Stomach (tissue), 9 donors: ENCODE measurements around the gene INSL6. TPM values are rescaled to one million over a fixed set of nuclear protein-coding genes. Genes with fewer than 3 reads are reported as not detected.
"Not testable (repeated sequence)": the region's sequence is repeated elsewhere in the genome, so short reads cannot be mapped to it uniquely, and the experiment has no call there.

Source experiments
- DNase-seq, 2 donors: peaks; one replicate each; pipeline versions ENCODE4 v3.0.0 to v3.0.0-alpha.2; 2013 to 2019
- H3K27ac ChIP-seq, 5 donors: fragments of 200-600 bp in 4 of 5; sonication (generic) in 4 of 5; one replicate each; pipeline ENCODE4 v1.5.1; 2013 to 2019; ENCODE audit warnings: mild to moderate bottlenecking in 1 of 5, moderate library complexity in 1 of 5
- H3K27me3 ChIP-seq, 3 donors: fragments of 200-600 bp; sonication (generic); one replicate each; pipeline ENCODE4 v1.5.1; 2017 to 2019; ENCODE audit warnings: mixed run types in 1 of 3
- H3K36me3 ChIP-seq, 4 donors: fragments of 200-600 bp; sonication (generic); 1 replicate in 3 of 4; 2 replicates in 1 of 4; pipeline ENCODE4 v1.5.1; 2016 to 2019
- H3K4me1 ChIP-seq, 4 donors: fragments of 200-600 bp; sonication (generic); one replicate each; pipeline ENCODE4 v1.5.1; 2016 to 2019
- H3K4me3 ChIP-seq, 4 donors: fragments of 200-600 bp; sonication (generic) in 3 of 4; one replicate each; pipeline ENCODE4 v1.5.1; 2016 to 2019; ENCODE audit warnings: mild to moderate bottlenecking in 1 of 4
- H3K9me3 ChIP-seq, 4 donors: fragments of 200-600 bp; sonication (generic); one replicate each; pipeline ENCODE4 v1.5.1; 2016 to 2019
- CTCF ChIP-seq, 7 experiments: fragments of 450-650 bp in 4 of 7; fragments of 200-600 bp in 3 of 7; sonication (generic) in 3 of 7; IDR thresholded peaks; one replicate each; pipeline ENCODE4 v1.5.1; 2016 to 2019; ENCODE audit warnings: antibody characterized with exemption in 7 of 7, control low read depth in 2 of 7, mild to moderate bottlenecking in 1 of 7
- EP300 ChIP-seq: sonication (generic); formaldehyde crosslinking; IDR thresholded peaks from one replicate; pipeline ENCODE4 v1.6.1; 2017; ENCODE audit warnings: antibody characterized with exemption
- POLR2A ChIP-seq, 4 donors: fragments of 450-650 bp; IDR thresholded peaks; one replicate each; pipeline ENCODE4 v1.6.1; 2016; ENCODE audit warnings: antibody characterized with exemption in 4 of 4, control low read depth in 2 of 4, mild to moderate bottlenecking in 1 of 4, moderate library complexity in 1 of 4
- POLR2AphosphoS5 ChIP-seq, 3 donors: sonication (generic); formaldehyde crosslinking; IDR thresholded peaks; one replicate each; pipeline ENCODE4 v1.6.1; 2016; ENCODE audit warnings: antibody characterized with exemption in 3 of 3
- WGBS, 5 donors: extraction: QIAGEN DNeasy Blood & Tissue Kit in 3 of 5; methylation state at CpG; one replicate each; pipeline versions ENCODE4 v1.1.5 to v1.1.7; 2013 to 2018; 5-methylcytosine and 5-hydroxymethylcytosine counted together
- intact Hi-C: fragments of 100-400 bp; cut with DNase I; formaldehyde crosslinking; loops from one replicate; pipeline ENCODE4 v1.15.1; 2023; ENCODE audit warnings: low total_unique reads
- polyA plus RNA-seq, 3 donors: library from polyadenylated mRNA; stranded (reverse); fragments of 200-250 nt; gene quantifications; one replicate each; pipeline ENCODE4 v1.2.3, GENCODE V29; 2013
- total RNA-seq, 5 donors: library from RNA; depleted of rRNA; stranded (reverse); fragments of >200 nt; gene quantifications; one replicate each; pipeline versions ENCODE4 v1.1.0 to v1.2.3, GENCODE V29; 2014 to 2016
- donor health status: healthy with polysubstance abuse.
- donor health status: Bipolar disorder and iron deficiency.
- donor health status: healthy.

The INSL6 gene
- total and polyA plus RNA-seq, 8 donors = not detected

GRCh38 chr9:5191985-5192384, 6.5 kb upstream of the INSL6 start:
- Histone ChIP-seq H3K27me3 (peaks cover 0 to 5% (median 0%) of the 10 kb centered on the region in 3 donors), H3K36me3 (no peaks in the 10 kb centered on the region), H3K27ac (no peak overlapping the region), H3K4me3 (no peak overlapping the region), H3K4me1 (no peaks in the 10 kb centered on the region), H3K9me3 (no peaks in the 10 kb centered on the region)
- 71 to 85% (median 77%) methylated on average over 3 of the region's 3 CpGs for WGBS, 5 donors
- intact Hi-C loops = no loop called here
- TF ChIP-seq EP300 = no peak
- TF ChIP-seq POLR2A (IDR thresholded peaks at IDR 0.05) = no peak
- no peak for TF ChIP-seq POLR2AphosphoS5 (IDR thresholded peaks at IDR 0.05)
- TF ChIP-seq CTCF (IDR thresholded peaks at IDR 0.05) = no peak
- DNase-seq = no peak

- H3K36me3 ChIP-seq = no peaks in the 10 kb centered on the region
- TF ChIP-seq CTCF (IDR thresholded peaks at IDR 0.05) = no peak
- TF ChIP-seq POLR2AphosphoS5 (IDR thresholded peaks at IDR 0.05) = no peak
- TF ChIP-seq POLR2A (IDR thresholded peaks at IDR 0.05) = no peak
- TF ChIP-seq EP300 = no peak
- no peaks in the 10 kb centered on the region for H3K9me3 ChIP-seq
- 75 to 82% (median 80%) methylated on average over 10 of the region's 10 CpGs for WGBS, 5 donors
- DNase-seq = no peak
- H3K27me3 ChIP-seq = peaks cover 0 to 5% (median 0%) of the 10 kb centered on the region in 3 donors
- H3K4me1 ChIP-seq = no peaks in the 10 kb centered on the region
- H3K4me3 ChIP-seq = no peak overlapping the region
- intact Hi-C loops = no loop called here
- no peak overlapping the region for H3K27ac ChIP-seq
Observed at GRCh38 chr9:5188060-5188984, 2.9 kb upstream of the INSL6 start.

GRCh38 chr9:5186416-5187169, 1.2 kb upstream of the INSL6 start:
- Histone ChIP-seq H3K27ac (no peak overlapping the region), H3K4me3 (no peak overlapping the region), H3K27me3 (peaks cover 0 to 5% (median 0%) of the 10 kb centered on the region in 3 donors), H3K9me3 (no peaks in the 10 kb centered on the region), H3K4me1 (no peaks in the 10 kb centered on the region), H3K36me3 (no peaks in the 10 kb centered on the region)
- WGBS, 5 donors = 19 to 29% (median 25%) methylated on average over 8 of the region's 8 CpGs
- DNase-seq = peak; percentile 59 to 86
- intact Hi-C loops = no loop called here
- no peak for TF ChIP-seq POLR2AphosphoS5 (IDR thresholded peaks at IDR 0.05)
- peak in 5 of 7 experiments; percentile 36 to 81 (median 65) for TF ChIP-seq CTCF (IDR thresholded peaks at IDR 0.05)
- TF ChIP-seq POLR2A (IDR thresholded peaks at IDR 0.05) = no peak
- no peak for TF ChIP-seq EP300

- peaks cover 0 to 6% (median under 1%) of the 10 kb centered on the region in 4 donors for H3K9me3 ChIP-seq
- no peaks in the 10 kb centered on the region for H3K4me1 ChIP-seq
- WGBS, 5 donors = 88 to 97% (median 90%) methylated on average over 2 of the region's 2 CpGs
- no peak overlapping the region for H3K27ac ChIP-seq
- H3K36me3 ChIP-seq = no peaks in the 10 kb centered on the region
- H3K27me3 ChIP-seq = peaks cover 0 to 5% (median 0%) of the 10 kb centered on the region in 3 donors
- intact Hi-C loops = no loop called here
- no peak for DNase-seq
- no peak overlapping the region for H3K4me3 ChIP-seq
- TF ChIP-seq POLR2A (IDR thresholded peaks at IDR 0.05) = no peak
- TF ChIP-seq EP300 = no peak
- no peak for TF ChIP-seq POLR2AphosphoS5 (IDR thresholded peaks at IDR 0.05)
- no peak for TF ChIP-seq CTCF (IDR thresholded peaks at IDR 0.05)
Observed at GRCh38 chr9:5184776-5185175, 663 bp downstream of the INSL6 start.

GRCh38 chr9:5180631-5181030, 4.8 kb downstream of the INSL6 start:
- H3K36me3 ChIP-seq, H3K4me1 ChIP-seq, H3K27ac ChIP-seq, H3K4me3 ChIP-seq, H3K27me3 ChIP-seq, DNase-seq, H3K9me3 ChIP-seq, intact Hi-C loops: not testable (repeated sequence)
- 89 to 96% (median 90%) methylated on average over 2 of the region's 2 CpGs for WGBS, 5 donors
